GM06990 (cell line): Measurements from ENCODE around the gene AHI1.

Experiments used
- DNase-seq: peaks from one replicate; pipeline ENCODE4 v3.0.0-alpha.2; 2011; ENCODE audit not compliant: insufficient read length; ENCODE audit errors: extremely low read depth
- H3K27me3 ChIP-seq: replicated peaks from 2 replicates; pipeline ENCODE4 v1.6.0; 2011; ENCODE audit warnings: low read length; ENCODE audit not compliant: control insufficient read depth, insufficient read depth
- H3K36me3 ChIP-seq: 2 replicates; pipeline ENCODE4 v1.5.1; 2011; ENCODE audit warnings: low read length; ENCODE audit not compliant: control insufficient read depth, insufficient read depth
- H3K4me3 ChIP-seq: replicated peaks from 2 replicates; pipeline ENCODE4 v1.5.1; 2011; ENCODE audit warnings: low read depth, mild to moderate bottlenecking, control low read depth, low read length
- TF ChIP-seq, protein P1 (sequence below): IDR thresholded peaks from 2 replicates; pipeline ENCODE4 v1.5.1; 2011; ENCODE audit warnings: low read length, control low read depth, mild to moderate bottlenecking, inconsistent platforms; ENCODE audit not compliant: insufficient read depth, poor library complexity, severe bottlenecking

AHI1 gene

GRCh38 chr6:135280375-135281136 lies 217.0 kb downstream of the AHI1 start:
- no peak for DNase-seq
- TF ChIP-seq, protein P1, sequence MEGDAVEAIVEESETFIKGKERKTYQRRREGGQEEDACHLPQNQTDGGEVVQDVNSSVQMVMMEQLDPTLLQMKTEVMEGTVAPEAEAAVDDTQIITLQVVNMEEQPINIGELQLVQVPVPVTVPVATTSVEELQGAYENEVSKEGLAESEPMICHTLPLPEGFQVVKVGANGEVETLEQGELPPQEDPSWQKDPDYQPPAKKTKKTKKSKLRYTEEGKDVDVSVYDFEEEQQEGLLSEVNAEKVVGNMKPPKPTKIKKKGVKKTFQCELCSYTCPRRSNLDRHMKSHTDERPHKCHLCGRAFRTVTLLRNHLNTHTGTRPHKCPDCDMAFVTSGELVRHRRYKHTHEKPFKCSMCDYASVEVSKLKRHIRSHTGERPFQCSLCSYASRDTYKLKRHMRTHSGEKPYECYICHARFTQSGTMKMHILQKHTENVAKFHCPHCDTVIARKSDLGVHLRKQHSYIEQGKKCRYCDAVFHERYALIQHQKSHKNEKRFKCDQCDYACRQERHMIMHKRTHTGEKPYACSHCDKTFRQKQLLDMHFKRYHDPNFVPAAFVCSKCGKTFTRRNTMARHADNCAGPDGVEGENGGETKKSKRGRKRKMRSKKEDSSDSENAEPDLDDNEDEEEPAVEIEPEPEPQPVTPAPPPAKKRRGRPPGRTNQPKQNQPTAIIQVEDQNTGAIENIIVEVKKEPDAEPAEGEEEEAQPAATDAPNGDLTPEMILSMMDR: no peak
- Histone ChIP-seq H3K4me3 (no peak overlapping the region), H3K27me3 (no peaks in the 10 kb centered on the region), H3K36me3 (no peaks in the 10 kb centered on the region)

- TF ChIP-seq, protein P1: no peak
- no peak overlapping the region for H3K4me3 ChIP-seq
- no peak for DNase-seq
- H3K36me3 ChIP-seq: no peaks in the 10 kb centered on the region
- H3K27me3 ChIP-seq: no peaks in the 10 kb centered on the region
Measured at GRCh38 chr6:135277422-135277821, 220.1 kb downstream of the AHI1 start.

GRCh38 chr6:135274561-135275293 lies 222.8 kb downstream of the AHI1 start:
- Histone ChIP-seq H3K27me3 (no peaks in the 10 kb centered on the region), H3K36me3 (no peaks in the 10 kb centered on the region), H3K4me3 (no peak overlapping the region)
- TF ChIP-seq, protein P1: no peak
- DNase-seq: no peak

DNA sequence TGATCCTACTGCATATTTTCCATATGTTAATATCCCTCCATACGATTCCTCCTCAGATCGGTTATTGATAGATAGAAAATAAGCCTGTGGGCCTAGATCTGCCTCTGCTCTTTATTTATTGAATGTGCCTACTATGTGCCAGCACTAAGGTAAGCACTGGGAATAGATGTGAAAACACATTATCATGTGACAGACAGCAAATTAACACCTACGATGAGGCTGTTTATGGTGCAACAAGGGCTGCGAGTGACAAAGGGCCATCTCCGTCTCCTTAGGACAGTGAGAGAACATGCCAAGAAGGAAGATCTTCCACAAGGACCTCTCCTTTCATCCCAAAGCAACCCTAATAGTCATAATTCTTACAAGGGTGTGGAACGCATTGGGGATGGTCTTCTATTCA lies 225.9 kb downstream of the AHI1 start:
- DNase-seq: no peak
- no peaks in the 10 kb centered on the region for H3K27me3 ChIP-seq
- H3K4me3 ChIP-seq: no peak overlapping the region
- TF ChIP-seq, protein P1: no peak
- no peaks in the 10 kb centered on the region for H3K36me3 ChIP-seq

- DNase-seq: no peak
- Histone ChIP-seq H3K27me3 (no peaks in the 10 kb centered on the region), H3K36me3 (no peaks in the 10 kb centered on the region), H3K4me3 (no peak overlapping the region)
- TF ChIP-seq, protein P1: no peak
Measured at GRCh38 chr6:135270676-135271536, 226.6 kb downstream of the AHI1 start.
